HG03354 (cell line): Measurements from ENCODE around the gene DAAM1.

Experiments used
- ATAC-seq: cut with Tn5 transposase; IDR thresholded peaks from one replicate; pipeline ENCODE4 v1.9.1; 2021; ENCODE audit warnings: mild to moderate bottlenecking; ENCODE audit not compliant: unreplicated experiment, poor library complexity, severe bottlenecking

Gene DAAM1

GRCh38 chr14:59328454-59328853 lies 140.0 kb downstream of the DAAM1 start:
- no peak for ATAC-seq

- no peak for ATAC-seq
These were observed 142.0 kb downstream of the DAAM1 start for GRCh38 chr14:59330455-59330854.

GRCh38 chr14:59331217-59331616 lies 142.8 kb downstream of the DAAM1 start:
- ATAC-seq: no peak

- ATAC-seq: no peak
These were observed 144.3 kb downstream of the DAAM1 start for GRCh38 chr14:59332727-59333126.

- ATAC-seq: no peak
These were observed 144.8 kb downstream of the DAAM1 start for GRCh38 chr14:59333235-59333634.

- no peak for ATAC-seq
These were observed 145.2 kb downstream of the DAAM1 start for GRCh38 chr14:59333668-59334067.

GRCh38 chr14:59334253-59334652 lies 145.8 kb downstream of the DAAM1 start:
- no peak for ATAC-seq

GRCh38 chr14:59336098-59336497 lies 147.6 kb downstream of the DAAM1 start:
- ATAC-seq: no peak

GRCh38 chr14:59336706-59337105 lies 148.2 kb downstream of the DAAM1 start:
- no peak for ATAC-seq

- no peak for ATAC-seq
These were observed 148.7 kb downstream of the DAAM1 start for GRCh38 chr14:59337141-59337611.

- ATAC-seq: no peak
These were observed 150.3 kb downstream of the DAAM1 start for GRCh38 chr14:59338761-59339160.

- ATAC-seq: no peak
These were observed 151.3 kb downstream of the DAAM1 start for GRCh38 chr14:59339524-59340330.

- no peak for ATAC-seq
These were observed 153.5 kb downstream of the DAAM1 start for GRCh38 chr14:59341858-59342477.

GRCh38 chr14:59342516-59343484 lies 154.3 kb downstream of the DAAM1 start:
- ATAC-seq: no peak

- no peak for ATAC-seq
These were observed 155.1 kb downstream of the DAAM1 start for GRCh38 chr14:59343585-59343984.

GRCh38 chr14:59344016-59344415 lies 155.5 kb downstream of the DAAM1 start:
- no peak for ATAC-seq

GRCh38 chr14:59344691-59345455 lies 156.4 kb downstream of the DAAM1 start:
- no peak for ATAC-seq

GRCh38 chr14:59346329-59346728 lies 157.9 kb downstream of the DAAM1 start:
- ATAC-seq: no peak

GRCh38 chr14:59346796-59347510 lies 158.5 kb downstream of the DAAM1 start:
- ATAC-seq: no peak
